Upper lobe of left lung (tissue), 4 donors: ENCODE results near the gene DBF4B.

Experiments used
- CTCF ChIP-seq, 6 experiments: fragments of 450-650 bp in 4 of 6; fragments of 200-600 bp in 2 of 6; sonication (generic) in 2 of 6; IDR thresholded peaks; one replicate each; pipeline ENCODE4 v1.5.1; 2016 to 2019; ENCODE audit warnings: antibody characterized with exemption in 6 of 6
- POLR2A ChIP-seq, 4 donors: fragments of 450-650 bp; IDR thresholded peaks; one replicate each; pipeline ENCODE4 v1.5.1; 2016 to 2017; ENCODE audit warnings: antibody characterized with exemption in 4 of 4, mild to moderate bottlenecking in 2 of 4
- POLR2AphosphoS5 ChIP-seq, 2 donors: sonication (generic); formaldehyde crosslinking; IDR thresholded peaks; one replicate each; pipeline ENCODE4 v1.5.1; 2017; ENCODE audit warnings: antibody characterized with exemption in 2 of 2

- TF ChIP-seq CTCF (IDR thresholded peaks at IDR 0.05) (no peak), POLR2AphosphoS5 (IDR thresholded peaks at IDR 0.05) (no peak), POLR2A (IDR thresholded peaks at IDR 0.05) (no peak)
These were observed 45.8 kb downstream of the DBF4B start for GRCh38 chr17:44754276-44754675.
